Measurements from ENCODE around the gene DIP2C. TPM values are rescaled to one million over a fixed set of nuclear protein-coding genes. Genes with fewer than 3 reads are reported as not detected.

The DIP2C gene
- polyA plus RNA-seq, 2 donors: 2.2 to 2.7 TPM

GRCh38 chr10:541750-542371 is 147.6 kb downstream of the DIP2C start:
- H3K27me3 ChIP-seq (ENCODE audit: control insufficient read depth in 1 of 2, insufficient read depth in 2 of 2, low read length in 2 of 2): no peaks in the 10 kb centered on the region
- H3K4me1 ChIP-seq (ENCODE audit: control insufficient read depth in 2 of 2, insufficient read depth in 2 of 2, low read length in 1 of 2): peaks cover 5 to 13% of the 10 kb centered on the region in 2 donors
- 53 to 66% methylated on average over 16 of the region's 16 CpGs for WGBS, 2 donors
- no peaks in the 10 kb centered on the region for H3K36me3 ChIP-seq (ENCODE audit: control insufficient read depth in 2 of 2, insufficient read depth in 2 of 2, low read length in 1 of 2)
- H3K27ac ChIP-seq (ENCODE audit: low read depth in 2 of 2, low read length in 1 of 2): no peak overlapping the region
- H3K9me3 ChIP-seq (ENCODE audit: control insufficient read depth in 2 of 2, insufficient read depth in 1 of 2, low read depth in 1 of 2, low read length in 1 of 2): no peaks in the 10 kb centered on the region
- H3K4me3 ChIP-seq (ENCODE audit: low read depth in 1 of 2, low read length in 2 of 2): no peak overlapping the region

GRCh38 chr10:541041-541440 is 148.4 kb downstream of the DIP2C start:
- peaks cover 5 to 13% of the 10 kb centered on the region in 2 donors for H3K4me1 ChIP-seq (ENCODE audit: control insufficient read depth in 2 of 2, insufficient read depth in 2 of 2, low read length in 1 of 2)
- H3K4me3 ChIP-seq (ENCODE audit: low read depth in 1 of 2, low read length in 2 of 2): no peak overlapping the region
- WGBS, 2 donors: 80 to 87% methylated on average over 9 to 13 of the region's 13 CpGs
- no peaks in the 10 kb centered on the region for H3K9me3 ChIP-seq (ENCODE audit: control insufficient read depth in 2 of 2, insufficient read depth in 1 of 2, low read depth in 1 of 2, low read length in 1 of 2)
- H3K27ac ChIP-seq (ENCODE audit: low read depth in 2 of 2, low read length in 1 of 2): no peak overlapping the region
- no peaks in the 10 kb centered on the region for H3K36me3 ChIP-seq (ENCODE audit: control insufficient read depth in 2 of 2, insufficient read depth in 2 of 2, low read length in 1 of 2)
- no peaks in the 10 kb centered on the region for H3K27me3 ChIP-seq (ENCODE audit: control insufficient read depth in 1 of 2, insufficient read depth in 2 of 2, low read length in 2 of 2)

- Histone ChIP-seq H3K4me1 (ENCODE audit: control insufficient read depth in 2 of 2, insufficient read depth in 2 of 2, low read length in 1 of 2) (peaks cover 5 to 10% of the 10 kb centered on the region in 2 donors), H3K27me3 (ENCODE audit: control insufficient read depth in 1 of 2, insufficient read depth in 2 of 2, low read length in 2 of 2) (no peaks in the 10 kb centered on the region)
- 70 to 79% methylated on average over 9 of the region's 9 CpGs for WGBS, 2 donors
These were observed 150.6 kb downstream of the DIP2C start for GRCh38 chr10:538895-539294.

GRCh38 chr10:536935-537334 is 152.5 kb downstream of the DIP2C start:
- Histone ChIP-seq H3K27ac (ENCODE audit: low read depth in 2 of 2, low read length in 1 of 2) (no peak overlapping the region), H3K4me1 (ENCODE audit: control insufficient read depth in 2 of 2, insufficient read depth in 2 of 2, low read length in 1 of 2) (peaks cover 4% of the 10 kb centered on the region in 2 donors), H3K27me3 (ENCODE audit: control insufficient read depth in 1 of 2, insufficient read depth in 2 of 2, low read length in 2 of 2) (no peaks in the 10 kb centered on the region), H3K4me3 (ENCODE audit: low read depth in 1 of 2, low read length in 2 of 2) (no peak overlapping the region), H3K36me3 (ENCODE audit: control insufficient read depth in 2 of 2, insufficient read depth in 2 of 2, low read length in 1 of 2) (no peaks in the 10 kb centered on the region), H3K9me3 (ENCODE audit: control insufficient read depth in 2 of 2, insufficient read depth in 1 of 2, low read depth in 1 of 2, low read length in 1 of 2) (no peaks in the 10 kb centered on the region)
- 83 to 87% methylated on average over 5 of the region's 5 CpGs for WGBS, 2 donors

More at GRCh38 chr10:538895-539294, 150.6 kb downstream of the DIP2C start:
- Histone ChIP-seq H3K36me3 (ENCODE audit: control insufficient read depth in 2 of 2, insufficient read depth in 2 of 2, low read length in 1 of 2) (no peaks in the 10 kb centered on the region), H3K9me3 (ENCODE audit: control insufficient read depth in 2 of 2, insufficient read depth in 1 of 2, low read depth in 1 of 2, low read length in 1 of 2) (no peaks in the 10 kb centered on the region), H3K27ac (ENCODE audit: low read depth in 2 of 2, low read length in 1 of 2) (no peak overlapping the region), H3K4me3 (ENCODE audit: low read depth in 1 of 2, low read length in 2 of 2) (no peak overlapping the region)

DNA sequence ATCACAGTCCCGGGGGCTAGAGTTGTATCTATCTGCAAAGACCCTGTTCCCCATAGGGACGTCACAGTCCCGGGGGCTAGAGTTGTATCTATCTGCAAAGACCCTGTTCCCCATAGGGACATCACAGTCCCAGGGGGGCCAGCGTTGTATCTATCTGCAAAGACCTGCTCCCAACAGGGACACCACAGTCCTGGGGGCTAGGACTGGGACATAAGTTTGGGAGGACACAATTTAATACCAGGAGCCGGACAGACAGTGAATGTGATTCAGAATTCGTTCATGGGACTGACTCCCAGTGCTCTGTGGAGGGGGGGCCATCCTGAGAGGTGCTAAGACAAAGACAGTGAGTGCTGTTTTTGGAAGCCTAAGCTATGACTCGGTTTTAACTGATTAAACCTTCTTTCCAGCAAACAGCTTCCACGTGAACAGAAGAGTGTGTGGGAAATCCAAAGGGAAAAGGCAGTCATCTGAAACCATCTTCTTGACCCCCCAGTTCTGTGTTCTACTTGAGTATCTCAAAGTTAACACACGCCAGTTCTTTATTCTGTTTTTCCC is 153.0 kb downstream of the DIP2C start:
- H3K9me3 ChIP-seq (ENCODE audit: control insufficient read depth in 2 of 2, insufficient read depth in 1 of 2, low read depth in 1 of 2, low read length in 1 of 2): no peaks in the 10 kb centered on the region
- no peaks in the 10 kb centered on the region for H3K27me3 ChIP-seq (ENCODE audit: control insufficient read depth in 1 of 2, insufficient read depth in 2 of 2, low read length in 2 of 2)
- H3K27ac ChIP-seq (ENCODE audit: low read depth in 2 of 2, low read length in 1 of 2): no peak overlapping the region
- no peaks in the 10 kb centered on the region for H3K36me3 ChIP-seq (ENCODE audit: control insufficient read depth in 2 of 2, insufficient read depth in 2 of 2, low read length in 1 of 2)
- peaks cover under 1 to 2% of the 10 kb centered on the region in 2 donors for H3K4me1 ChIP-seq (ENCODE audit: control insufficient read depth in 2 of 2, insufficient read depth in 2 of 2, low read length in 1 of 2)
- 79% methylated on average over 9 of the region's 9 CpGs for WGBS, 2 donors
- H3K4me3 ChIP-seq (ENCODE audit: low read depth in 1 of 2, low read length in 2 of 2): no peak overlapping the region

GRCh38 chr10:535952-536351 is 153.5 kb downstream of the DIP2C start:
- H3K27me3 ChIP-seq (ENCODE audit: control insufficient read depth in 1 of 2, insufficient read depth in 2 of 2, low read length in 2 of 2): no peaks in the 10 kb centered on the region
- no peaks in the 10 kb centered on the region for H3K9me3 ChIP-seq (ENCODE audit: control insufficient read depth in 2 of 2, insufficient read depth in 1 of 2, low read depth in 1 of 2, low read length in 1 of 2)
- H3K36me3 ChIP-seq (ENCODE audit: control insufficient read depth in 2 of 2, insufficient read depth in 2 of 2, low read length in 1 of 2): no peaks in the 10 kb centered on the region
- H3K27ac ChIP-seq (ENCODE audit: low read depth in 2 of 2, low read length in 1 of 2): no peak overlapping the region
- 92 to 93% methylated on average over 8 of the region's 8 CpGs for WGBS, 2 donors
- no peak overlapping the region for H3K4me3 ChIP-seq (ENCODE audit: low read depth in 1 of 2, low read length in 2 of 2)
- peaks cover 0 to 2% of the 10 kb centered on the region in 2 donors for H3K4me1 ChIP-seq (ENCODE audit: control insufficient read depth in 2 of 2, insufficient read depth in 2 of 2, low read length in 1 of 2)

GRCh38 chr10:535051-535450 is 154.4 kb downstream of the DIP2C start:
- H3K4me3 ChIP-seq (ENCODE audit: low read depth in 1 of 2, low read length in 2 of 2): no peak overlapping the region
- H3K27ac ChIP-seq (ENCODE audit: low read depth in 2 of 2, low read length in 1 of 2): no peak overlapping the region

GRCh38 chr10:534047-534566 is 155.4 kb downstream of the DIP2C start:
- 83 to 84% methylated on average over 14 of the region's 14 CpGs for WGBS, 2 donors
- Histone ChIP-seq H3K9me3 (ENCODE audit: control insufficient read depth in 2 of 2, insufficient read depth in 1 of 2, low read depth in 1 of 2, low read length in 1 of 2) (no peaks in the 10 kb centered on the region), H3K4me3 (ENCODE audit: low read depth in 1 of 2, low read length in 2 of 2) (no peak overlapping the region), H3K27ac (ENCODE audit: low read depth in 2 of 2, low read length in 1 of 2) (no peak overlapping the region), H3K27me3 (ENCODE audit: control insufficient read depth in 1 of 2, insufficient read depth in 2 of 2, low read length in 2 of 2) (no peaks in the 10 kb centered on the region), H3K4me1 (ENCODE audit: control insufficient read depth in 2 of 2, insufficient read depth in 2 of 2, low read length in 1 of 2) (peaks cover 0 to 2% of the 10 kb centered on the region in 2 donors), H3K36me3 (ENCODE audit: control insufficient read depth in 2 of 2, insufficient read depth in 2 of 2, low read length in 1 of 2) (no peaks in the 10 kb centered on the region)

More at GRCh38 chr10:535051-535450, 154.4 kb downstream of the DIP2C start:
- WGBS, 2 donors: 88 to 91% methylated on average over 9 of the region's 9 CpGs
- no peaks in the 10 kb centered on the region for H3K36me3 ChIP-seq (ENCODE audit: control insufficient read depth in 2 of 2, insufficient read depth in 2 of 2, low read length in 1 of 2)
- peaks cover 0 to 2% of the 10 kb centered on the region in 2 donors for H3K4me1 ChIP-seq (ENCODE audit: control insufficient read depth in 2 of 2, insufficient read depth in 2 of 2, low read length in 1 of 2)
- H3K27me3 ChIP-seq (ENCODE audit: control insufficient read depth in 1 of 2, insufficient read depth in 2 of 2, low read length in 2 of 2): no peaks in the 10 kb centered on the region
- no peaks in the 10 kb centered on the region for H3K9me3 ChIP-seq (ENCODE audit: control insufficient read depth in 2 of 2, insufficient read depth in 1 of 2, low read depth in 1 of 2, low read length in 1 of 2)

- H3K27me3 ChIP-seq (ENCODE audit: control insufficient read depth in 1 of 2, insufficient read depth in 2 of 2, low read length in 2 of 2): no peaks in the 10 kb centered on the region
- no peak overlapping the region for H3K4me3 ChIP-seq (ENCODE audit: low read depth in 1 of 2, low read length in 2 of 2)
- WGBS, 2 donors: 73 to 82% methylated on average over 7 of the region's 7 CpGs
- no peaks in the 10 kb centered on the region for H3K9me3 ChIP-seq (ENCODE audit: control insufficient read depth in 2 of 2, insufficient read depth in 1 of 2, low read depth in 1 of 2, low read length in 1 of 2)
- no peak overlapping the region for H3K27ac ChIP-seq (ENCODE audit: low read depth in 2 of 2, low read length in 1 of 2)
- peaks cover 0 to 2% of the 10 kb centered on the region in 2 donors for H3K4me1 ChIP-seq (ENCODE audit: control insufficient read depth in 2 of 2, insufficient read depth in 2 of 2, low read length in 1 of 2)
- H3K36me3 ChIP-seq (ENCODE audit: control insufficient read depth in 2 of 2, insufficient read depth in 2 of 2, low read length in 1 of 2): no peaks in the 10 kb centered on the region
These were observed 155.9 kb downstream of the DIP2C start for GRCh38 chr10:533611-534010.

DNA sequence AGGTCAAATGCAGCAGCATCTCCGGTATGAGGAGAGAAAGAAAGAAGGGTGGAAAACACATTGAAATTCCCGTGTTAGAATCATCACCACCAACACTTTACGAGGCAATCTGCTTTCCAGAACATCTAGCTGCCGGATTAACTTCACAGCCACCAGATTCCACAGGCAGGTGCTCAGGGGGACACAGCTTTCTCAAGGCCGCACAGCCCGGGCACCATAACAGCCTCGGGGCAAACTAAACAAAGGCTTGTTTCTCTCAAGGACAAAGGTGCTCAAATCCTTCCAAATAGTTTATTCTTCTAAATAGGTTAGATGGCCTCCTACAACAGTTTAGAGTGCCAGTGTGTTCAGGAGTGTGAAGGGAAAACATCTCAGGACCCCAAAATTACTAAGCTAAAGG is 156.3 kb downstream of the DIP2C start:
- H3K27me3 ChIP-seq (ENCODE audit: control insufficient read depth in 1 of 2, insufficient read depth in 2 of 2, low read length in 2 of 2): no peaks in the 10 kb centered on the region
- no peak overlapping the region for H3K27ac ChIP-seq (ENCODE audit: low read depth in 2 of 2, low read length in 1 of 2)
- 64 to 75% methylated on average over 7 of the region's 7 CpGs for WGBS, 2 donors
- peaks cover 0 to 2% of the 10 kb centered on the region in 2 donors for H3K4me1 ChIP-seq (ENCODE audit: control insufficient read depth in 2 of 2, insufficient read depth in 2 of 2, low read length in 1 of 2)
- no peaks in the 10 kb centered on the region for H3K9me3 ChIP-seq (ENCODE audit: control insufficient read depth in 2 of 2, insufficient read depth in 1 of 2, low read depth in 1 of 2, low read length in 1 of 2)
- H3K36me3 ChIP-seq (ENCODE audit: control insufficient read depth in 2 of 2, insufficient read depth in 2 of 2, low read length in 1 of 2): no peaks in the 10 kb centered on the region
- H3K4me3 ChIP-seq (ENCODE audit: low read depth in 1 of 2, low read length in 2 of 2): no peak overlapping the region

Measured in esophagus (tissue), 2 donors.